Activated T-helper 2 cell treated with anti-CD3 and anti-CD28 coated beads, Interferon-gamma antibody, Interleukin-2, Interleukin-4, amounts not matched to agents 10 μg/mL and 5 μg/mL and 100 μg/mL, durations not matched to agents 14 hours and 24 hours and 36 hours (primary cell): ENCODE measurements around the gene CEP290. TPM values are rescaled to one million over a fixed set of nuclear protein-coding genes. Genes with fewer than 3 reads are reported as not detected.
A peak's percentile ranks its signal among the peaks of the same experiment; 100 is the strongest.
"Not testable (repeated sequence)": the region's sequence is repeated elsewhere in the genome, so short reads cannot be mapped to it uniquely, and the experiment has no call there.

ENCODE experiments used
- DNase-seq: peaks from one replicate; pipeline ENCODE4 v3.0.0; 2021; ENCODE audit warnings: low spot score
- H3K27ac Mint-ChIP-seq: one replicate; pipeline ENCODE4 v1.8.0; 2021; ENCODE audit warnings: mixed read lengths
- H3K27me3 Mint-ChIP-seq: one replicate; pipeline ENCODE4 v1.8.0; 2021; ENCODE audit warnings: low read depth, mixed read lengths
- H3K36me3 Mint-ChIP-seq: one replicate; pipeline ENCODE4 v1.8.0; 2021; ENCODE audit warnings: low read depth, mixed read lengths
- H3K4me1 Mint-ChIP-seq: one replicate; pipeline ENCODE4 v1.8.0; 2021; ENCODE audit warnings: low read depth, mixed read lengths
- H3K4me3 Mint-ChIP-seq: one replicate; pipeline ENCODE4 v1.8.0; 2021; ENCODE audit warnings: low read depth, mild to moderate bottlenecking, moderate library complexity, mixed read lengths
- H3K9me3 Mint-ChIP-seq: one replicate; pipeline ENCODE4 v1.8.0; 2021; ENCODE audit warnings: mixed read lengths
- intact Hi-C: fragments of 100-400 bp; cut with micrococcal nuclease; formaldehyde crosslinking; loops from one replicate; pipeline ENCODE4 v1.15.1; 2023
- total RNA-seq: library from RNA; stranded (reverse); gene quantifications from 2 replicates; pipeline ENCODE4 v1.2.3, GENCODE V29; 2022

CEP290 gene
- total RNA-seq, 1 donor from 2014 or later: 16.0 TPM

DNA sequence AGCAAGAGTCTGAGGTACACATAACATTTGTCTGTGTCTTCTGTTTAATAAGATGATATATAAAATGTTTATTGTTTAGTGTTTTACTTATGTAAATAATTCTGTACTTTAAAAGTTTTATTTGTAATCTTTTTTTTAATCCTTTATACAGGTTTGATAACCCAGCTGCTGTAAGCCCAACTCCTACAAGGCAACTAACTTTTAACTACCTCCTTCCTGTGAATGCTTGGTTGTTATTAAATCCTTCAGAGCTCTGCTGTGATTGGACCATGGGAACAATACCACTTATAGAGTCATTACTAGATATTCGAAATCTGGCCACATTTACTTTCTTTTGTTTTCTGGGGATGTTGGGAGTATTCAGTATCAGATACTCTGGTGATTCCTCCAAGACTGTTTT is 24.3 kb upstream of the CEP290 start:
- Mint-ChIP-seq H3K27me3 (no peaks in the 10 kb centered on the region), H3K36me3 (peaks cover 64% of the 10 kb centered on the region), H3K9me3 (no peaks in the 10 kb centered on the region), H3K4me1 (peaks cover 4% of the 10 kb centered on the region), H3K4me3 (no peak overlapping the region), H3K27ac (no peak overlapping the region)
- DNase-seq: no peak
- intact Hi-C loops: no loop called here

- H3K27ac Mint-ChIP-seq: no peak overlapping the region
- DNase-seq: no peak
- H3K4me1 Mint-ChIP-seq: peaks cover 4% of the 10 kb centered on the region
- intact Hi-C loops: no loop called here
- peaks cover 55% of the 10 kb centered on the region for H3K36me3 Mint-ChIP-seq
- H3K27me3 Mint-ChIP-seq: no peaks in the 10 kb centered on the region
- no peaks in the 10 kb centered on the region for H3K9me3 Mint-ChIP-seq
- H3K4me3 Mint-ChIP-seq: no peak overlapping the region
Measured at GRCh38 chr12:88163371-88163770, 21.5 kb upstream of the CEP290 start.

- Mint-ChIP-seq H3K4me1 (peaks cover 11% of the 10 kb centered on the region), H3K9me3 (no peaks in the 10 kb centered on the region), H3K4me3 (no peak overlapping the region), H3K36me3 (peaks cover 19% of the 10 kb centered on the region), H3K27me3 (no peaks in the 10 kb centered on the region), H3K27ac (no peak overlapping the region)
- intact Hi-C loops: loop anchor here (5.0 to 10.0 kb wide), 2 partner anchors 81 to 419 kb away; no protein-coding TSS in a partner anchor
- no peak for DNase-seq
Measured at GRCh38 chr12:88156075-88156654, 14.3 kb upstream of the CEP290 start.

- intact Hi-C loops: loop anchor here (1.0 to 10.0 kb wide), 2 partner anchors 133 to 421 kb away; no protein-coding TSS in a partner anchor
- Mint-ChIP-seq H3K4me1 (peaks cover 11% of the 10 kb centered on the region), H3K4me3 (no peak overlapping the region), H3K36me3 (peaks cover 17% of the 10 kb centered on the region), H3K9me3 (no peaks in the 10 kb centered on the region), H3K27me3 (no peaks in the 10 kb centered on the region), H3K27ac (no peak overlapping the region)
- DNase-seq: no peak
Measured at GRCh38 chr12:88153959-88154358, 12.1 kb upstream of the CEP290 start.

DNA sequence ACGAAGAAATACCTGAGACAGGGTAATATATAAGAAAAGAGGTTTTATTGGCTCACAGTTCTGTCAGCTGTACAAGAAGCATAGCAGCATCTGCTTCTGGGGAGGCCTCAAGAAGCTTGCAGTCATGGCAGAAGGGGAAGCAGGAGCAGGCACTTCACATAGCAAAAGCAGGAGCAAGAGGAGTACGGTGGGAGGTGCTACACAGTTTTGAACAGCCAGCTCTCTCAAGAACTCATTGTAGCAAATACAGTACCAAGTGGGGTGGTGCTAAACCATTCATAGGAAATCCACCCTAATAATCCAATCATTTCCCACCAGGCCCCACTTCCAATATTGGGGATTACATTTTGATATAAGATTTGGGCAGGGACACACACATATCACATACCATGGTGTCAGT is 8.2 kb upstream of the CEP290 start:
- H3K4me3 Mint-ChIP-seq: no peak overlapping the region
- no peaks in the 10 kb centered on the region for H3K27me3 Mint-ChIP-seq
- H3K36me3 Mint-ChIP-seq: peaks cover 16% of the 10 kb centered on the region
- no peaks in the 10 kb centered on the region for H3K9me3 Mint-ChIP-seq
- no peak for DNase-seq
- intact Hi-C loops: loop anchor here (10.0 kb wide), 1 partner anchor 425 kb away; no protein-coding TSS in a partner anchor
- no peak overlapping the region for H3K27ac Mint-ChIP-seq
- H3K4me1 Mint-ChIP-seq: peaks cover 20% of the 10 kb centered on the region

GRCh38 chr12:88145567-88146505 is 3.9 kb upstream of the CEP290 start:
- Mint-ChIP-seq H3K36me3 (peaks cover 15% of the 10 kb centered on the region), H3K4me3 (no peak overlapping the region), H3K9me3 (no peaks in the 10 kb centered on the region), H3K27ac (no peak overlapping the region), H3K4me1 (peaks cover 33% of the 10 kb centered on the region), H3K27me3 (no peaks in the 10 kb centered on the region)
- no peak for DNase-seq
- intact Hi-C loops: loop anchor here (10.0 kb wide), 1 partner anchor 869 kb away; no protein-coding TSS in a partner anchor

- H3K27me3 Mint-ChIP-seq: no peaks in the 10 kb centered on the region
- intact Hi-C loops: loop anchor here (10.0 kb wide), 1 partner anchor 870 kb away; no protein-coding TSS in a partner anchor
- peaks cover 35% of the 10 kb centered on the region for H3K4me1 Mint-ChIP-seq
Measured at GRCh38 chr12:88144546-88145468, 2.9 kb upstream of the CEP290 start.

GRCh38 chr12:88144037-88144436 is 2.1 kb upstream of the CEP290 start:
- peaks cover 22% of the 10 kb centered on the region for H3K36me3 Mint-ChIP-seq
- no peak overlapping the region for H3K27ac Mint-ChIP-seq
- no peak overlapping the region for H3K4me3 Mint-ChIP-seq
- no peaks in the 10 kb centered on the region for H3K9me3 Mint-ChIP-seq
- H3K4me1 Mint-ChIP-seq: peaks cover 35% of the 10 kb centered on the region
- no peak for DNase-seq
- H3K27me3 Mint-ChIP-seq: no peaks in the 10 kb centered on the region
- intact Hi-C loops: loop anchor here (10.0 kb wide), 1 partner anchor 871 kb away; no protein-coding TSS in a partner anchor

More at GRCh38 chr12:88144546-88145468, 2.9 kb upstream of the CEP290 start:
- peaks cover 20% of the 10 kb centered on the region for H3K36me3 Mint-ChIP-seq
- H3K27ac Mint-ChIP-seq: no peak overlapping the region
- no peak overlapping the region for H3K4me3 Mint-ChIP-seq
- H3K9me3 Mint-ChIP-seq: no peaks in the 10 kb centered on the region
- no peak for DNase-seq

- peak; percentile 17 for DNase-seq
- Mint-ChIP-seq H3K27ac (peak overlapping the region; percentile 91), H3K4me3 (peak overlapping the region; percentile 94), H3K27me3 (no peaks in the 10 kb centered on the region), H3K4me1 (peaks cover 34% of the 10 kb centered on the region), H3K36me3 (peaks cover 30% of the 10 kb centered on the region), H3K9me3 (no peaks in the 10 kb centered on the region)
- intact Hi-C loops: loop anchor here (1.0 to 10.0 kb wide), 8 partner anchors 93 to 1567 kb away; a partner anchor contains a TSS
Measured at GRCh38 chr12:88142610-88142991, 713 bp upstream of the CEP290 start.

DNA sequence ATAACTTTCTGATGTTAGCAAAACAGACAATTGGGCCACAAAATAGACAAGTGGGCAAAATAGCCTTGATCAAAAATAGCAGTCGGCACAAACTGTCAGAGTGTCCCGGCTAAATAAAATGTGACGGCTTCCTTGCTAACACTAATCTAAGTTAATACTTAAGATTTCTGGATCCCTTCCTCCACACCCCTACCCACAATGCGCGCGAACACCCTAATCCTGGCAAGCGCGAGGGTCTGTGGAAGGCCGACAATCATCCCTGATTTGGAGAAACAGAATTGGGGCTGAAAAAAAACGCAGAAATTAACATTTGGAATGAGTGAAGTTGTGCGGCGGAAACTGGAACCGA is 489 bp downstream of the CEP290 start:
- DNase-seq: no peak
- Mint-ChIP-seq H3K27ac (peak overlapping the region; percentile 91), H3K9me3 (no peaks in the 10 kb centered on the region), H3K4me3 (peak overlapping the region; percentile 94), H3K27me3 (no peaks in the 10 kb centered on the region), H3K36me3 (peaks cover 37% of the 10 kb centered on the region), H3K4me1 (peaks cover 34% of the 10 kb centered on the region)
- intact Hi-C loops: loop anchor here (10.0 kb wide), 1 partner anchor 873 kb away; no protein-coding TSS in a partner anchor

GRCh38 chr12:88139711-88140110 is 2.2 kb downstream of the CEP290 start:
- DNase-seq, H3K4me3 Mint-ChIP-seq, H3K9me3 Mint-ChIP-seq, H3K27ac Mint-ChIP-seq, H3K27me3 Mint-ChIP-seq: not testable (repeated sequence)
- intact Hi-C loops: loop anchor here (10.0 kb wide), 1 partner anchor 875 kb away; no protein-coding TSS in a partner anchor
- H3K36me3 Mint-ChIP-seq: peaks cover 32% of the 10 kb centered on the region
- H3K4me1 Mint-ChIP-seq: peaks cover 22% of the 10 kb centered on the region

DNA sequence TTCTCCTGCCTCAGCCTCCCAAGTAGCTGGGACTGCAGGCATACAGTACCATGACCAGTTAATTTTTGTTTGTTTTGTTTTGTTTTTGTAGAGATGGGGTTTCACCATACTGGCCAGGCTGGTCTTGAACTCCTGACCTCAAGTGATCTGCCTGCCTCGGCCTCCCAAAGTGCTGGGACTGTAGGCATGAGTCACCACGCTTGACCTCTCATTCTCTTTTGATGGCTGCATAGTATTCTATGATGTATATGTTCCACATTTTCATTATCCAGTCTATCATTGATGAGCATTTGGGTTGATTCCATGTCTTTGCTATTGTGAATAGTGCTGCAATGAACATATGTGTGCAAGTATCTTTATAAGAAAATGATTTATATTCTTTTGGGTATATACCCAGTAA is 8.7 kb downstream of the CEP290 start:
- H3K27me3 Mint-ChIP-seq, H3K9me3 Mint-ChIP-seq, DNase-seq, H3K27ac Mint-ChIP-seq, H3K4me1 Mint-ChIP-seq, H3K4me3 Mint-ChIP-seq, intact Hi-C loops: not testable (repeated sequence)
- H3K36me3 Mint-ChIP-seq: peaks cover 48% of the 10 kb centered on the region
